Colonic mucosa (tissue), 4 donors: ENCODE results near the gene CIAO3. TPM values are rescaled to one million over a fixed set of nuclear protein-coding genes. Genes with fewer than 3 reads are reported as not detected.

ENCODE experiments used
- DNase-seq: peaks from one replicate; pipeline ENCODE4 v3.0.0-alpha.2; 2020
- H3K27ac ChIP-seq: fragments of 200-600 bp; one replicate; pipeline ENCODE4 v1.8.0; 2021
- H3K27me3 ChIP-seq: fragments of 200-600 bp; one replicate; pipeline ENCODE4 v1.8.0; 2021
- H3K36me3 ChIP-seq: fragments of 200-600 bp; one replicate; pipeline ENCODE4 v1.8.0; 2021
- H3K4me1 ChIP-seq: fragments of 200-600 bp; one replicate; pipeline ENCODE4 v1.8.0; 2021; ENCODE audit warnings: mild to moderate bottlenecking
- H3K4me3 ChIP-seq: fragments of 200-600 bp; one replicate; pipeline ENCODE4 v1.8.0; 2021
- H3K9ac ChIP-seq, 2 donors: one replicate each; pipeline ENCODE4 v1.7.0; 2013; ENCODE audit warnings: control low read depth in 2 of 2, low read depth in 2 of 2, low read length in 2 of 2
- H3K9me3 ChIP-seq: fragments of 200-600 bp; one replicate; pipeline ENCODE4 v1.8.0; 2021
- intact Hi-C: fragments of 100-400 bp; cut with DNase I; formaldehyde crosslinking; loops from one replicate; pipeline ENCODE4 v1.14.1; 2022
- total RNA-seq, 2 donors: library from RNA; stranded (reverse); fragmentation: NEBNext Ultra II Directional in 1 of 2; extraction: Animal tissue kit (Norgen Biotek cat#: 25700) in 1 of 2; gene quantifications; one replicate each; pipeline ENCODE4 v1.2.1, GENCODE V29; 2021
- TF ChIP-seq, protein P1 (sequence below): fragments of 200-600 bp; IDR thresholded peaks from one replicate; pipeline ENCODE4 v1.8.0; 2022; ENCODE audit warnings: antibody characterized with exemption, mild to moderate bottlenecking
- donor health status: healthy.
- donor health status: DM: no; HTN: no; CAD: no.
- donor health status: DM: no; HTN: no; CAD: no.

Gene CIAO3
- total RNA-seq, 2 donors from 2014 or later: 29.2 to 62.1 TPM

DNA sequence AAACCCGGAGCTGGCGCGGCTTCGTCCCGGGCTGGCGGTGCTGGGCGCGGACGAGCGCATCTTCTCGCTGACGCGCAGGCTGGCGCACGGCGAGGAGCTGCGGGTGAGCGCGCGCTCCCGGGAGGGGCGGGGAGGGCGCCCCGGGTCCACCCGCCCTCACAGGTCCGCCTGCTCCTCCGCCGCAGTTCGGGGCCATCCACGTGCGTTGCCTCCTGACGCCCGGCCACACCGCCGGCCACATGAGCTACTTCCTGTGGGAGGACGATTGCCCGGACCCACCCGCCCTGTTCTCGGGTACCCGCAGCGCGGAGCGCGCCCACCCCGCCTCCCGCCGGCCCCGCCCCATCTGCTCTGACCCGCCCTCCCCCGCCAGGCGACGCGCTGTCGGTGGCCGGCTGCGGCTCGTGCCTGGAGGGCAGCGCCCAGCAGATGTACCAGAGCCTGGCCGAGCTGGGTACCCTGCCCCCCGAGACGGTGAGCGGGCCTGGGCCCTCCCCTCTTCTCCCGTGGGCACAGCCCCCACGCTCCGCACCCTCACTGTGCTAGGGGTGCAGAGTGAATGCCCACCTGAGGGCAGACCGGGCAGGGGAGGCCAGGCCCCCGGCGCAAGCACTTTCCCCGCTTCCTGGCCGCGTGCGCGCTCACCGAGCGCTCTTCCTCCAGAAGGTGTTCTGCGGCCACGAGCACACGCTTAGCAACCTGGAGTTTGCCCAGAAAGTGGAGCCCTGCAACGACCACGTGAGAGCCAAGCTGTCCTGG, 12.5 kb downstream of the CIAO3 start:
- Histone ChIP-seq H3K9me3 (no peaks in the 10 kb centered on the region), H3K27ac (no peak overlapping the region), H3K4me3 (peak overlapping the region; percentile 42), H3K27me3 (peaks cover 9% of the 10 kb centered on the region), H3K4me1 (peaks cover 13% of the 10 kb centered on the region), H3K36me3 (peaks cover 4% of the 10 kb centered on the region), H3K9ac (peak overlapping the region in 1 of 2 donors; percentile 56)
- TF ChIP-seq, protein P1, sequence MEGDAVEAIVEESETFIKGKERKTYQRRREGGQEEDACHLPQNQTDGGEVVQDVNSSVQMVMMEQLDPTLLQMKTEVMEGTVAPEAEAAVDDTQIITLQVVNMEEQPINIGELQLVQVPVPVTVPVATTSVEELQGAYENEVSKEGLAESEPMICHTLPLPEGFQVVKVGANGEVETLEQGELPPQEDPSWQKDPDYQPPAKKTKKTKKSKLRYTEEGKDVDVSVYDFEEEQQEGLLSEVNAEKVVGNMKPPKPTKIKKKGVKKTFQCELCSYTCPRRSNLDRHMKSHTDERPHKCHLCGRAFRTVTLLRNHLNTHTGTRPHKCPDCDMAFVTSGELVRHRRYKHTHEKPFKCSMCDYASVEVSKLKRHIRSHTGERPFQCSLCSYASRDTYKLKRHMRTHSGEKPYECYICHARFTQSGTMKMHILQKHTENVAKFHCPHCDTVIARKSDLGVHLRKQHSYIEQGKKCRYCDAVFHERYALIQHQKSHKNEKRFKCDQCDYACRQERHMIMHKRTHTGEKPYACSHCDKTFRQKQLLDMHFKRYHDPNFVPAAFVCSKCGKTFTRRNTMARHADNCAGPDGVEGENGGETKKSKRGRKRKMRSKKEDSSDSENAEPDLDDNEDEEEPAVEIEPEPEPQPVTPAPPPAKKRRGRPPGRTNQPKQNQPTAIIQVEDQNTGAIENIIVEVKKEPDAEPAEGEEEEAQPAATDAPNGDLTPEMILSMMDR: no peak
- DNase-seq: peak; percentile 77
- intact Hi-C loops: no loop called here

DNA sequence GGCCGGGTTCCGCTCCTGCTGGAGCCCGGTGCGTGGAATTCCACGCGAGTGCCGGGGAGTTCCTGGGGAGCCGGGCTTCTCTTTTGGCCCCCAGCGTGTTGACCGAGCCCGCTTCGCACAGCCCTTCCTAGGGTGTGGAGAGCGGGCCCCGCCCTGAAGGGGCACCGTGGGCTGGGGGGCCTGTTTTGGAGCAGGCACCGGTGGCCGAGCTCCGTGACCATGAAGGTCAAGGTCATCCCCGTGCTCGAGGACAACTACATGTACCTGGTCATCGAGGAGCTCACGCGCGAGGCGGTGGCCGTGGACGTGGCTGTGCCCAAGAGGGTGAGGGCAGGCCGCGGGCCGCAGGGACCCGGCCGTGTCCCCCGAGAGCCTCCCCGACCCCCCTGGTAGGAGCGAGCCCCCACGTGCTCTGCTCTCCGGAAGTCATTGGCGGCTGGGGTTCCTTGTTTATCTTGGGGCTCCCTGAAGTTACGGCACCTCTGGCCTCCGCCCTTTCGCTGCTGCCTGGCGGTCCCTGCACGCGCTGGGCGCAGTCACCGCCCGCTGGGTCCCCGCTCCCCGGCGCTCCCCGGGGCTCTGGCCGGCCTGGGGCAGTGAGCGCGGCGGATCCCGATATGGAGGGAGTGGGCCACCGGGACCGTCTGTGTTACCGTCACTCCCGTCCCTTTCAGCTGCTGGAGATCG, 13.4 kb downstream of the CIAO3 start:
- peaks cover 9% of the 10 kb centered on the region for H3K27me3 ChIP-seq
- peaks cover 13% of the 10 kb centered on the region for H3K4me1 ChIP-seq
- peak overlapping the region; percentile 42 for H3K4me3 ChIP-seq
- intact Hi-C loops: no loop called here
- peak; percentile 39 for DNase-seq
- no peaks in the 10 kb centered on the region for H3K36me3 ChIP-seq
- TF ChIP-seq, protein P1: no peak
- no peaks in the 10 kb centered on the region for H3K9me3 ChIP-seq
- no peak overlapping the region for H3K27ac ChIP-seq
- peak overlapping the region; percentile 12 to 16 for H3K9ac ChIP-seq

DNA sequence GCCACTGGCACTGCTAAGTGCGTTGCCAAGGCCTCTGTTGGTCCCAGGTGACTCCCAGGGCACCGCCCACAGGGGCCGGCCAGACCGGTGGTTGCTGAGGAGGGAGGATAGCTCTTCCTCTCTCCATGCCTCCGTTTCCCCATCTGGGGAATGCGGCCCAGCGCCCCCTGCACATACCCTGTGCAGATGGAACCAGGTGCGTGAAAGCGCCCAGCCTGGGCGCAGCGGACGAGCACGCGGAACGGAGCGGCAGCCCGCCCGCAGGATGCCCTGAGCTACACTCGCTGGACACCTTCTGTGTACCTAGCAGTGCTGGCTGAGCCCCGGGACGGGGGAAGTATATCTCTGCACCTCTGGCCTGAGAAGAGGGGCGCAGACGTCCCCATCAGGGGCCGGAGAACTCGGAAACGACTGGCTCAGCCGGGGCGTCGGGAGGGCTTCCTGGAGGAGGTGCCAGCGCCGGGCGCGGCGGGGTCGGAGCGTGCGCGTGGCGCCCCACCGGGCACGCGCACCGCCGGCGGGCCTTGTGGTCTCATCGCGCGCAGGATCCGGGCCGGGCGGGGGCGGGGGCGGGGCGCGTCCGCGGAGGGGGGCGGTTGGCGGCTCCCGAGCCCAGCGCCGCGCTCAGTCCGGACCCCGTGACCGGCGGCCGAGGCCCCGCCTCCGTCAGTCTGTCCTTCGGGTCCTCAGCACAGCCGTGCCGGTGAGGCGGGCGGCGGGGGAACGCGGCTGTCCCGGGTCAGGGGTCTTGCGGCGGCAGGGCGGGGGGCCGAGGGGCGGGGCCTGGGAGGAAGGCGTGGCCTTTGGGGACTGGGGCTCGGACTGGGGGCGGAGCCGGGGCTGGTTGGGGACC, 14.1 kb downstream of the CIAO3 start, which contains the start of the genes CCDC78 and HAGHL:
CCDC78 (minus strand) TSS at position 6 of the 853 bp plus-strand sequence. CDS start 76 bp downstream, outside the sequence.
HAGHL (plus strand) TSS at position 669 of the 853 bp plus-strand sequence. CDS start 404 bp downstream, outside the sequence.
- Histone ChIP-seq H3K9me3 (no peaks in the 10 kb centered on the region), H3K27ac (no peak within 1 kb of the TSS), H3K9ac (peak within 1 kb of the TSS; percentile 12 to 16), H3K36me3 (no peaks in the 10 kb centered on the region), H3K4me1 (peaks cover 13% of the 10 kb centered on the region), H3K27me3 (peaks cover 9% of the 10 kb centered on the region), H3K4me3 (peak within 1 kb of the TSS; percentile 42)
- TF ChIP-seq, protein P1: no peak
- intact Hi-C loops: no loop called here
- DNase-seq: peak; percentile 80

DNA sequence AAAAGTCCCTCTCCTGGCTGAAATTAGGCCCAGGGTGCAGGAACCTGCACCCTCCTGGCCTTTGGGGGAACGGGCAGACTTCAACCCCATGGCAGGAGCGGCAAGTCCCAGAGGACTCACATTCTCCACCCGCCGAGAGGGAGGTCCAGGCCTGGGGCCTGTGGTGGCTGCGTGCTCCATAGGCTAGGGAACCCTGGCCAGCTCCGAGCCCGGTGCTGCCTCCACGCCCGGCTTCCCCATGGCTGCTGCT, 14.7 kb downstream of the CIAO3 start:
- no peak overlapping the region for H3K4me3 ChIP-seq
- intact Hi-C loops: no loop called here
- DNase-seq: no peak
- no peak overlapping the region for H3K27ac ChIP-seq
- peaks cover 9% of the 10 kb centered on the region for H3K27me3 ChIP-seq
- no peak overlapping the region for H3K9ac ChIP-seq
- H3K9me3 ChIP-seq: no peaks in the 10 kb centered on the region
- H3K36me3 ChIP-seq: no peaks in the 10 kb centered on the region
- peaks cover 13% of the 10 kb centered on the region for H3K4me1 ChIP-seq
- TF ChIP-seq, protein P1: no peak

DNA sequence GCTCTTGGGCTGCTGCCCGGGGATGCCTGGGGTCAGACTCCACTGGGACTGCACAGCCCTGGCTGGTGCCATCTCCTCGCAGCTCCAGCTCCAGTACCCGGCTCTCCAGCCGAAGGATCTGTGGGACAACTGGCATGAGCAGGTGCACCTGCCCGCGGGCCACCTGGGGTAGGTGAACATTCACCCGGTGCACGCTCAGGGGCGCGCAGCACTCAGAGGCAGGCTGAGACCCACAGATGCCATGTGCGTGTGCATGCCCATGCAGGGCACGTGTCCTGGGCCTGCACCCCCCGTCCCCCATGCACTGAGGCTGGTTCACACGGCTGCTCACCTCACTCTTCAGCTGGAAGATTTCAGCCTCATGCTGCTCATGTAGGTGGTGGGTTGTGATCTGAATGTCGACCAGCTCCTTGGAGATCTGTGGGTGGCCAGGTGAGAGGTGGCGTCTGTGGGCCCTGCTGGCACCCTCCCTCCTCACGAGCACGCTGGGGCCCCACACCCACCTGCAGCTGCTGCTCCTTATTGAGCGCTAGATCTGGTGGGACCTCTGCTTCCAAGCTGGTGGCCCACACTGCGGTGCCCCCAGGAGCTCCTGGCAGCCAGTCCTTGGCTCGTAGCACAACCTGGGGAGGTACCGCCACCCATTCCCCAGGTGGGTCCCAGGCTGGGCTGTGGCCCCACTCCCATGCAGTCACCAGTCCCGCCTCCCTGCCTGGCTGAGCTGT, 15.2 kb downstream of the CIAO3 start:
- peaks cover 9% of the 10 kb centered on the region for H3K27me3 ChIP-seq
- no peak overlapping the region for H3K27ac ChIP-seq
- no peak overlapping the region for H3K4me3 ChIP-seq
- H3K9me3 ChIP-seq: no peaks in the 10 kb centered on the region
- TF ChIP-seq, protein P1: no peak
- H3K4me1 ChIP-seq: peaks cover 13% of the 10 kb centered on the region
- no peak for DNase-seq
- H3K9ac ChIP-seq: no peak overlapping the region
- no peaks in the 10 kb centered on the region for H3K36me3 ChIP-seq
- intact Hi-C loops: no loop called here
